Upper lobe of left lung (tissue), 6 donors: ENCODE results near the gene KIF21B. TPM values are rescaled to one million over a fixed set of nuclear protein-coding genes. Genes with fewer than 3 reads are reported as not detected.

Experiments
- ATAC-seq, 2 donors: fragments of 200-7000 bp; cut with Tn5 transposase; one replicate each; pipeline ENCODE4 v1.9.1; 2022; ENCODE audit warnings: mild to moderate bottlenecking in 2 of 2, moderate library complexity in 2 of 2; ENCODE audit not compliant: low FRiP score in 2 of 2
- DNase-seq, 2 donors: peaks; one replicate each; pipeline ENCODE4 v3.0.0-alpha.2; 2019 to 2020
- H3K27ac ChIP-seq, 4 donors: fragments of 200-600 bp; sonication (generic); one replicate each; pipeline ENCODE4 v1.5.1; 2016 to 2019
- H3K27me3 ChIP-seq, 4 donors: fragments of 200-600 bp; sonication (generic); one replicate each; pipeline ENCODE4 v1.5.1; 2017 to 2019
- H3K36me3 ChIP-seq, 4 donors: fragments of 200-600 bp; sonication (generic); one replicate each; pipeline ENCODE4 v1.5.1; 2016 to 2019
- H3K4me1 ChIP-seq, 4 donors: fragments of 200-600 bp; sonication (generic); one replicate each; pipeline ENCODE4 v1.5.1; 2018 to 2019
- H3K4me3 ChIP-seq, 4 donors: fragments of 200-600 bp; sonication (generic); one replicate each; pipeline ENCODE4 v1.5.1; 2017 to 2019; ENCODE audit warnings: mild to moderate bottlenecking in 2 of 4, moderate library complexity in 1 of 4
- H3K9me3 ChIP-seq, 4 donors: fragments of 200-600 bp; sonication (generic); one replicate each; pipeline ENCODE4 v1.5.1; 2018 to 2019
- CTCF ChIP-seq, 6 experiments: fragments of 450-650 bp in 4 of 6; fragments of 200-600 bp in 2 of 6; sonication (generic) in 2 of 6; IDR thresholded peaks; one replicate each; pipeline ENCODE4 v1.5.1; 2016 to 2019; ENCODE audit warnings: antibody characterized with exemption in 6 of 6
- EP300 ChIP-seq, 4 donors: sonication (generic); formaldehyde crosslinking; IDR thresholded peaks; one replicate each; pipeline ENCODE4 v1.5.1; 2017; ENCODE audit warnings: antibody characterized with exemption in 4 of 4, control low read depth in 2 of 4
- POLR2A ChIP-seq, 4 donors: fragments of 450-650 bp; IDR thresholded peaks; one replicate each; pipeline ENCODE4 v1.5.1; 2016 to 2017; ENCODE audit warnings: antibody characterized with exemption in 4 of 4, mild to moderate bottlenecking in 2 of 4
- POLR2AphosphoS5 ChIP-seq, 2 donors: sonication (generic); formaldehyde crosslinking; IDR thresholded peaks; one replicate each; pipeline ENCODE4 v1.5.1; 2017; ENCODE audit warnings: antibody characterized with exemption in 2 of 2
- WGBS, 2 donors: methylation state at CpG; one replicate each; pipeline ENCODE4 v1.1.5; 2017 to 2018; 5-methylcytosine and 5-hydroxymethylcytosine counted together
- total RNA-seq, 6 donors: library from RNA; depleted of rRNA in 4 of 6; stranded (reverse); fragments of >200 nt in 4 of 6; gene quantifications; one replicate each; pipeline versions ENCODE4 v1.1.0 to v1.2.1, GENCODE V29; 2016 to 2021
- donor health status: DM: no; HTN: no; CAD: no; lungs with moderate emphysema.
- donor health status: DM: no; HTN: yes; CAD: no; lungs with severe emphysema.

The KIF21B gene
- total RNA-seq, 6 donors from 2014 or later: 3.6 to 18.9 (median 6.1) TPM

- DNase-seq: no peak
These were observed 63.1 kb downstream of the KIF21B start for GRCh38 chr1:200960236-200960947.

GRCh38 chr1:200959411-200959921 is 64.0 kb downstream of the KIF21B start:
- Histone ChIP-seq H3K27ac (no peak overlapping the region), H3K27me3 (no peaks in the 10 kb centered on the region), H3K36me3 (no peaks in the 10 kb centered on the region), H3K4me3 (no peak overlapping the region), H3K9me3 (no peaks in the 10 kb centered on the region), H3K4me1 (no peaks in the 10 kb centered on the region)
- TF ChIP-seq POLR2A (IDR thresholded peaks at IDR 0.05): no peak
- TF ChIP-seq EP300 (IDR thresholded peaks at IDR 0.05): no peak
- TF ChIP-seq POLR2AphosphoS5 (IDR thresholded peaks at IDR 0.05): no peak
- TF ChIP-seq CTCF (IDR thresholded peaks at IDR 0.05): no peak
- no peak for DNase-seq
- no peak for ATAC-seq
- 79 to 82% methylated on average over 13 to 15 of the region's 15 CpGs for WGBS, 2 donors

More at GRCh38 chr1:200960236-200960947, 63.1 kb downstream of the KIF21B start:
- no peaks in the 10 kb centered on the region for H3K4me1 ChIP-seq
- no peaks in the 10 kb centered on the region for H3K9me3 ChIP-seq
- WGBS, 2 donors: 64 to 71% methylated on average over 9 of the region's 9 CpGs
- H3K27ac ChIP-seq: no peak overlapping the region
- ATAC-seq: no peak
- H3K4me3 ChIP-seq: no peak overlapping the region
- TF ChIP-seq POLR2AphosphoS5 (IDR thresholded peaks at IDR 0.05) (no peak), POLR2A (IDR thresholded peaks at IDR 0.05) (no peak), EP300 (IDR thresholded peaks at IDR 0.05) (no peak), CTCF (IDR thresholded peaks at IDR 0.05) (no peak)
- H3K36me3 ChIP-seq: no peaks in the 10 kb centered on the region
- no peaks in the 10 kb centered on the region for H3K27me3 ChIP-seq

DNA sequence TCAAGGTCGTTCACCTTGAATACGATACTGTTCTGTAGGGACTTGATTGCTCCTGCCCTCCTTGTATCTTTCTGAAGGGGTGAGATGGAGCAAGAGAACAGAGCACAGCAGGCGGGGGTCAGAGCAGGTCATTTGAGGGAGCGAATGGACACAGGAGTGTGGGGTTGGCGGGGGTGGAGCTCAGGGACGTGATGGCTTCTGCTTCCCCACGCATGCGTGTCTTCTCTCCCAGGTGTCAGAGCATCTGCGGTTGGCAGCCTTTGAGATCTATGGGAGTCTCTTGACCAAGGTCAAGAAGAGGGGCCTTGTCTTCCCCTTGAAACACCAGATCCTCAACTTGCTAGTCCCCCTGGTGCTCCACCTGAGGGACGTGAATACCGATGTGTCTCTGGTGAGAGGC is 64.9 kb downstream of the KIF21B start:
- TF ChIP-seq POLR2A (IDR thresholded peaks at IDR 0.05): no peak
- TF ChIP-seq CTCF (IDR thresholded peaks at IDR 0.05): no peak
- TF ChIP-seq EP300 (IDR thresholded peaks at IDR 0.05): no peak
- 94 to 96% methylated on average over 11 of the region's 11 CpGs for WGBS, 2 donors
- no peaks in the 10 kb centered on the region for H3K27me3 ChIP-seq
- no peaks in the 10 kb centered on the region for H3K4me1 ChIP-seq
- DNase-seq (no peak), ATAC-seq (no peak)
- no peaks in the 10 kb centered on the region for H3K9me3 ChIP-seq
- H3K36me3 ChIP-seq: no peaks in the 10 kb centered on the region
- no peak overlapping the region for H3K27ac ChIP-seq
- no peak overlapping the region for H3K4me3 ChIP-seq

DNA sequence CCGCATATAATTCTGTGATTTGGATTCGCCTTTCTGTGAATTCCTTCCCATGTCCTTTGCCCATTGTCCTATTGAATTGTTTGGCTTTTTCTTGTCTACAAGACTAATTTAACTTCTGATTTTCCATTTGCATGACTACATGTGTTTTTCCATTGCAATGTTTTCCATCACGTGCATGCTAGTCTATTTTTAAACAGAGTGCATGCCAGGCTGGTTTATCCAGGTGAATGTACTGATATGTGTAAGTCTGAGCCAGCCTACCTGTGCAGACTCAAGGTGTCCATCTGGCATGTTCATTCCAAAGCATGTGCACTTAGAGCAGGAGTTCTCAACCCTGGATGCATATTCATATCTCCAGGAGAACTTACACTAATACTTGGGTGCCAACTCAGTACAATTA is 69.1 kb downstream of the KIF21B start:
- Histone ChIP-seq H3K27ac (no peak overlapping the region), H3K27me3 (no peaks in the 10 kb centered on the region), H3K4me3 (no peak overlapping the region), H3K36me3 (no peaks in the 10 kb centered on the region), H3K4me1 (no peaks in the 10 kb centered on the region), H3K9me3 (no peaks in the 10 kb centered on the region)
- DNase-seq: no peak
- WGBS, 2 donors: 84 to 88% methylated on average over 3 of the region's 3 CpGs
- no peak for ATAC-seq
- TF ChIP-seq POLR2A (IDR thresholded peaks at IDR 0.05) (no peak), EP300 (IDR thresholded peaks at IDR 0.05) (no peak), CTCF (IDR thresholded peaks at IDR 0.05) (no peak), POLR2AphosphoS5 (IDR thresholded peaks at IDR 0.05) (no peak)

DNA sequence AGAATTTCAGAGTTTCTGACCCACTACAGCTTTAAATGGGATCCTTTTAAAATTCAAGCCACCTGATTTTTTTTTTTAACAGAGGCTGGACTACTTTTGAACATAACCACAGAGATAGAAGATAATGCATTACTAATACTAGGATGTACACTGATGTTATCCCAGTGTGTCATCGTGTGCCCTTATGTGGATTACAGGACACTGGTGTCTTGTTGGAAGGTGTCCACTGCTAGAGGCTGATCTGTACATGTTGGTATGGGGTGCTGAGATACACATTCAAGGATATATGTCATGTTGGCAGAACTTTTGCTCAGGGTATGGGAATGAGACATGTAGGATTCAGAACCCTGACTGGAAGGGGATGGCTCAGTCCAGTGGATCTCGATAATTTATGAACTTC is 72.5 kb downstream of the KIF21B start:
- peak in 1 of 2 donors; percentile 22 for ATAC-seq
- Histone ChIP-seq H3K9me3 (peaks cover 0 to 12% (median 2%) of the 10 kb centered on the region in 4 donors), H3K4me1 (no peaks in the 10 kb centered on the region), H3K36me3 (no peaks in the 10 kb centered on the region), H3K27me3 (no peaks in the 10 kb centered on the region), H3K27ac (no peak overlapping the region), H3K4me3 (no peak overlapping the region)
- TF ChIP-seq POLR2AphosphoS5 (IDR thresholded peaks at IDR 0.05): no peak
- TF ChIP-seq CTCF (IDR thresholded peaks at IDR 0.05): no peak
- TF ChIP-seq EP300 (IDR thresholded peaks at IDR 0.05): no peak
- TF ChIP-seq POLR2A (IDR thresholded peaks at IDR 0.05): no peak
- DNase-seq: no peak
- WGBS, 2 donors: 91 to 93% methylated on average over 1 to 2 of the region's 2 CpGs
